GM04503 (cell line): ENCODE measurements around the gene HOXC11.
A peak's percentile ranks its signal among the peaks of the same experiment; 100 is the strongest.

Experiments used
- DNase-seq: peaks from one replicate; pipeline ENCODE4 v3.0.0-alpha.2; 2012; ENCODE audit warnings: low read depth

Gene HOXC11

GRCh38 chr12:53973236-53974042 is 513 bp downstream of the HOXC11 start:
- no peak for DNase-seq

GRCh38 chr12:53974084-53975063 is 1.4 kb downstream of the HOXC11 start, which contains the start of gene HOTAIR:
Gene HOTAIR (minus strand): TSS chr12:53974954.
- DNase-seq: no peak

- DNase-seq: no peak
Measured at GRCh38 chr12:53975064-53975471, 2.1 kb downstream of the HOXC11 start.

- DNase-seq: no peak
Measured at GRCh38 chr12:53975479-53976152, 2.7 kb downstream of the HOXC11 start.

GRCh38 chr12:53976172-53976822 is 3.4 kb downstream of the HOXC11 start:
- DNase-seq: peak; percentile 92

- DNase-seq: no peak
Measured at GRCh38 chr12:53976823-53977595, 4.1 kb downstream of the HOXC11 start.

GRCh38 chr12:53977596-53978445 is 4.9 kb downstream of the HOXC11 start:
- no peak for DNase-seq

GRCh38 chr12:53978477-53979356 is 5.8 kb downstream of the HOXC11 start:
- peak; percentile 92 for DNase-seq

- DNase-seq: no peak
Measured at GRCh38 chr12:53980104-53980801, 7.3 kb downstream of the HOXC11 start.

- DNase-seq: no peak
Measured at GRCh38 chr12:53980802-53981496, 8.0 kb downstream of the HOXC11 start.

- no peak for DNase-seq
Measured at GRCh38 chr12:53981634-53982565, 9.0 kb downstream of the HOXC11 start.

- no peak for DNase-seq
Measured at GRCh38 chr12:53982648-53983567, 10.0 kb downstream of the HOXC11 start.

- no peak for DNase-seq
Measured at GRCh38 chr12:53983568-53983949, 10.6 kb downstream of the HOXC11 start.

- DNase-seq: no peak
Measured at GRCh38 chr12:53983950-53984572, 11.1 kb downstream of the HOXC11 start.
